CD14-positive monocyte (primary cell): ENCODE data around the gene TARS3. TPM values are rescaled to one million over a fixed set of nuclear protein-coding genes. Genes with fewer than 3 reads are reported as not detected.

Experiments
- DNase-seq, 3 donors: peaks; one replicate each; pipeline ENCODE4 v3.0.0-alpha.2; 2011 to 2022
- H2AFZ ChIP-seq: 2 replicates; pipeline ENCODE4 v1.6.0; 2012; ENCODE audit warnings: mild to moderate bottlenecking, low read depth, low read length, inconsistent platforms; ENCODE audit not compliant: insufficient read depth, poor library complexity, severe bottlenecking
- H3K27ac ChIP-seq, 2 donors: 1 replicate in 1 of 2; 2 replicates in 1 of 2; pipeline ENCODE4 v1.5.1; 2012 to 2013; ENCODE audit warnings: low read length in 2 of 2, control low read depth in 1 of 2, inconsistent platforms in 1 of 2, low read depth in 1 of 2, mild to moderate bottlenecking in 1 of 2
- H3K27me3 ChIP-seq, 2 donors: one replicate each; pipeline versions ENCODE4 v1.6.0 to v1.6.1; 2011 to 2013; ENCODE audit warnings: low read length in 2 of 2; ENCODE audit not compliant: control insufficient read depth in 2 of 2, insufficient read depth in 2 of 2
- H3K36me3 ChIP-seq, 2 donors: replicated peaks in 1 of 2; 1 replicate in 1 of 2; 2 replicates in 1 of 2; pipeline versions ENCODE4 v1.5.1 to v1.6.1; 2012 to 2013; ENCODE audit warnings: low read length in 2 of 2, control low read depth in 1 of 2, inconsistent platforms in 1 of 2, mild to moderate bottlenecking in 1 of 2; ENCODE audit not compliant: insufficient read depth in 2 of 2, control insufficient read depth in 1 of 2
- H3K4me1 ChIP-seq, 2 donors: 1 replicate in 1 of 2; 2 replicates in 1 of 2; pipeline versions ENCODE4 v1.5.1 to v1.6.1; 2012 to 2013; ENCODE audit warnings: low read length in 2 of 2, control low read depth in 1 of 2, inconsistent platforms in 1 of 2, mild to moderate bottlenecking in 1 of 2, moderate library complexity in 1 of 2; ENCODE audit not compliant: insufficient read depth in 2 of 2, control insufficient read depth in 1 of 2
- H3K4me2 ChIP-seq: replicated peaks from 2 replicates; pipeline ENCODE3; 2012; ENCODE audit warnings: low read length, moderate library complexity, mild to moderate bottlenecking; ENCODE audit not compliant: poor library complexity, severe bottlenecking; ENCODE audit errors: extremely low read depth
- H3K4me3 ChIP-seq, 3 experiments: fragments of 200-600 bp in 1 of 3; sonication (generic) in 1 of 3; replicated peaks in 1 of 3; 1 replicate in 2 of 3; 2 replicates in 1 of 3; pipeline ENCODE4 v1.5.1; 2011 to 2013; ENCODE audit warnings: low read length in 3 of 3, mild to moderate bottlenecking in 3 of 3, control low read depth in 2 of 3, low read depth in 2 of 3, inconsistent platforms in 1 of 3, moderate library complexity in 1 of 3
- H3K79me2 ChIP-seq: 2 replicates; pipeline ENCODE4 v1.6.0; 2012; ENCODE audit warnings: mild to moderate bottlenecking, control low read depth, inconsistent platforms, low read length, moderate library complexity; ENCODE audit not compliant: insufficient read depth
- H3K9ac ChIP-seq: 2 replicates; pipeline ENCODE4 v1.6.0; 2017; ENCODE audit warnings: low read length, mild to moderate bottlenecking; ENCODE audit not compliant: insufficient read depth, poor library complexity, severe bottlenecking
- H3K9me3 ChIP-seq, 2 donors: replicated peaks in 1 of 2; 1 replicate in 1 of 2; 2 replicates in 1 of 2; pipeline versions ENCODE4 v1.5.1 to v1.6.1; 2012 to 2013; ENCODE audit warnings: low read length in 2 of 2, control low read depth in 1 of 2; ENCODE audit not compliant: control insufficient read depth in 1 of 2, insufficient read depth in 1 of 2
- H4K20me1 ChIP-seq: 2 replicates; pipeline ENCODE4 v1.6.0; 2012; ENCODE audit warnings: mild to moderate bottlenecking, low read length, control low read depth, moderate library complexity; ENCODE audit not compliant: insufficient read depth
- H3K27ac Mint-ChIP-seq, 7 donors: one replicate each; pipeline ENCODE4 v1.8.0; 2020; ENCODE audit warnings: mild to moderate bottlenecking in 7 of 7, mixed read lengths in 7 of 7, moderate library complexity in 6 of 7, inconsistent platforms in 2 of 7
- H3K27me3 Mint-ChIP-seq, 3 donors: one replicate each; pipeline ENCODE4 v1.8.0; 2021 to 2022; ENCODE audit warnings: low read depth in 3 of 3, mild to moderate bottlenecking in 3 of 3, mixed read lengths in 3 of 3, moderate library complexity in 3 of 3, inconsistent platforms in 1 of 3
- H3K36me3 Mint-ChIP-seq, 2 donors: one replicate each; pipeline ENCODE4 v1.8.0; 2020; ENCODE audit warnings: mixed read lengths in 2 of 2, inconsistent platforms in 1 of 2, mild to moderate bottlenecking in 1 of 2
- H3K4me1 Mint-ChIP-seq: one replicate; pipeline ENCODE4 v1.8.0; 2020; ENCODE audit warnings: mild to moderate bottlenecking, mixed read lengths
- H3K4me3 Mint-ChIP-seq, 2 donors: one replicate each; pipeline ENCODE4 v1.8.0; 2020; ENCODE audit warnings: mild to moderate bottlenecking in 2 of 2, mixed read lengths in 2 of 2, moderate library complexity in 1 of 2
- H3K9me3 Mint-ChIP-seq, 7 donors: one replicate each; pipeline ENCODE4 v1.8.0; 2020 to 2022; ENCODE audit warnings: mixed read lengths in 7 of 7, mild to moderate bottlenecking in 6 of 7, moderate library complexity in 6 of 7, inconsistent platforms in 2 of 7
- WGBS: methylation state at CpG from one replicate; pipeline ENCODE4 v1.1.5; 2013; ENCODE audit warnings: missing lambda C conversion rate; ENCODE audit not compliant: insufficient coverage; 5-methylcytosine and 5-hydroxymethylcytosine counted together
- intact Hi-C, 2 donors: fragments of 100-400 bp; cut with micrococcal nuclease; formaldehyde crosslinking; loops; one replicate each; pipeline versions ENCODE4 v1.15.0 to v1.15.1; 2023
- polyA plus RNA-seq, 3 donors: library from polyadenylated mRNA; depleted of rRNA in 1 of 3; unstranded in 2 of 3; stranded (reverse) in 1 of 3; fragments of 300-500 nt in 2 of 3; fragments of >200 nt in 1 of 3; fragmentation: Illumina TruSeq in 2 of 3; gene quantifications; 1 replicate in 2 of 3; 2 replicates in 1 of 3; pipeline ENCODE4 v1.2.3, GENCODE V29; 2012 to 2021
- TF ChIP-seq, protein P1 (sequence below): fragments of 200-600 bp; IDR thresholded peaks from one replicate; pipeline ENCODE4 v1.8.0; 2022; ENCODE audit warnings: antibody characterized with exemption, mild to moderate bottlenecking

The TARS3 gene
- polyA plus RNA-seq, 3 donors = 1.3 to 2.4 (median 1.8) TPM

GRCh38 chr15:101612676-101613075 lies 111.6 kb downstream of the TARS3 start:
- no peak overlapping the region for H3K27ac Mint-ChIP-seq
- no peaks in the 10 kb centered on the region for H3K4me1 Mint-ChIP-seq
- H3K27me3 Mint-ChIP-seq = peaks cover 2 to 16% (median 8%) of the 10 kb centered on the region in 3 donors
- Histone ChIP-seq H3K4me3 (no peak overlapping the region), H3K27ac (no peak overlapping the region), H3K9me3 (no peaks in the 10 kb centered on the region), H3K9ac (no peak overlapping the region), H3K27me3 (no peaks in the 10 kb centered on the region), H3K4me2 (no peak overlapping the region), H3K79me2 (no peaks in the 10 kb centered on the region), H3K4me1 (no peaks in the 10 kb centered on the region), H4K20me1 (no peaks in the 10 kb centered on the region), H3K36me3 (no peaks in the 10 kb centered on the region), H2AFZ (no peak overlapping the region)
- H3K36me3 Mint-ChIP-seq = no peaks in the 10 kb centered on the region
- DNase-seq = no peak
- H3K4me3 Mint-ChIP-seq = no peak overlapping the region
- TF ChIP-seq, protein P1, sequence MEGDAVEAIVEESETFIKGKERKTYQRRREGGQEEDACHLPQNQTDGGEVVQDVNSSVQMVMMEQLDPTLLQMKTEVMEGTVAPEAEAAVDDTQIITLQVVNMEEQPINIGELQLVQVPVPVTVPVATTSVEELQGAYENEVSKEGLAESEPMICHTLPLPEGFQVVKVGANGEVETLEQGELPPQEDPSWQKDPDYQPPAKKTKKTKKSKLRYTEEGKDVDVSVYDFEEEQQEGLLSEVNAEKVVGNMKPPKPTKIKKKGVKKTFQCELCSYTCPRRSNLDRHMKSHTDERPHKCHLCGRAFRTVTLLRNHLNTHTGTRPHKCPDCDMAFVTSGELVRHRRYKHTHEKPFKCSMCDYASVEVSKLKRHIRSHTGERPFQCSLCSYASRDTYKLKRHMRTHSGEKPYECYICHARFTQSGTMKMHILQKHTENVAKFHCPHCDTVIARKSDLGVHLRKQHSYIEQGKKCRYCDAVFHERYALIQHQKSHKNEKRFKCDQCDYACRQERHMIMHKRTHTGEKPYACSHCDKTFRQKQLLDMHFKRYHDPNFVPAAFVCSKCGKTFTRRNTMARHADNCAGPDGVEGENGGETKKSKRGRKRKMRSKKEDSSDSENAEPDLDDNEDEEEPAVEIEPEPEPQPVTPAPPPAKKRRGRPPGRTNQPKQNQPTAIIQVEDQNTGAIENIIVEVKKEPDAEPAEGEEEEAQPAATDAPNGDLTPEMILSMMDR = no peak
- WGBS = 89% methylated on average over 10 of the region's 11 CpGs
- H3K9me3 Mint-ChIP-seq = no peaks in the 10 kb centered on the region
- intact Hi-C loops = no loop called here

DNA sequence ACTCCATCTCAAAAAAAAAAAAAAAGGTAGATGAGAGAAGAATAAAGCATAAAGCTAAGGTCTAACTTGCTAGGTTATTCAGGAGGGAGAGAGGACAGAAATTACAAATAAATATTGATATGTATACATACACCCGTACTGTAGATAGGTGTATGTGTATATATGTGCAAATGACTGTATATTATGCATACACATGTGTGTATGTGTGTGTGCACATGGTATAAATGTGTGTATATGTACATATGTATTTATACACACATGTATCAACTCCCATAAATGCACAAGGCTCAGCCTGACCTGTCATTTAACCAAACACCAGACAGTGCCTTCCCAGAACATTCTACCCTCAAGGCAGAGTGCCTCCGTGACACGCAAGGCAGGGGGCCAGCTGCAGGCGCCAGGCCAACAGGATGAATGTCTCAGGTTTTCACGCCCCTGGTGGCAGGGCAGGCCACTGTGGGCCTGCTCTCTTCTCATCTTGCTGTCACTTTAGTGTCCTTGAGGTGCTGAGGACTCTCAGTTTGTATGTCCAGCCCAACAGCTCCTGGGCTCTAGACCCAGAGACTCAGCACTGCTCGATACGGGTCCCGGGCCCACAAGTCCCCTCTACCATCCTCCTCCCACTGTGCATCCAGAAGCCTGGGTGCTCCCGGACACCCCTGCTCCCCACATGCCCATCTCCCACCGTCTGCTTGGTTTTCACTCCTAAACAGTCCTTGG lies 112.5 kb downstream of the TARS3 start:
- Histone ChIP-seq H3K27ac (no peak overlapping the region), H3K4me3 (no peak overlapping the region), H3K27me3 (no peaks in the 10 kb centered on the region), H2AFZ (no peak overlapping the region), H3K9ac (no peak overlapping the region), H4K20me1 (no peaks in the 10 kb centered on the region), H3K79me2 (no peaks in the 10 kb centered on the region), H3K4me2 (no peak overlapping the region), H3K4me1 (no peaks in the 10 kb centered on the region), H3K36me3 (no peaks in the 10 kb centered on the region), H3K9me3 (no peaks in the 10 kb centered on the region)
- no peak for DNase-seq
- H3K36me3 Mint-ChIP-seq = no peaks in the 10 kb centered on the region
- WGBS = 95% methylated on average over 9 of the region's 10 CpGs
- TF ChIP-seq, protein P1 = no peak
- H3K9me3 Mint-ChIP-seq = peaks cover 0 to 1% (median 0%) of the 10 kb centered on the region in 7 donors
- peaks cover 3 to 16% (median 9%) of the 10 kb centered on the region in 3 donors for H3K27me3 Mint-ChIP-seq
- H3K4me1 Mint-ChIP-seq = no peaks in the 10 kb centered on the region
- intact Hi-C loops = no loop called here
- no peak overlapping the region for H3K4me3 Mint-ChIP-seq
- peak overlapping the region in 1 of 7 donors; percentile 42 for H3K27ac Mint-ChIP-seq
